Measurements from ENCODE around the gene NSUN7. TPM values are rescaled to one million over a fixed set of nuclear protein-coding genes. Genes with fewer than 3 reads are reported as not detected.

NSUN7 gene
- total RNA-seq, 1 experiment from 2014 or later: 1.1 TPM

- in situ Hi-C loops (cut with HindIII; ENCODE audit: low pct_unique_long_range_greater_than_20kb, low sequenced_read_pairs): no loop called here
- Histone ChIP-seq H3K4me1 (ENCODE audit: control insufficient read depth, insufficient read depth, low read length) (no peaks in the 10 kb centered on the region), H3K9me3 (ENCODE audit: control insufficient read depth, insufficient read depth, low read depth, low read length) (no peaks in the 10 kb centered on the region), H3K27me3 (ENCODE audit: control insufficient read depth, insufficient read depth, low read length) (peaks cover 4% of the 10 kb centered on the region; the same call in 1 of the 2 replicates), H3K27ac (ENCODE audit: low read length) (no peak overlapping the region), H3K36me3 (ENCODE audit: control insufficient read depth, insufficient read depth, low read length) (no peaks in the 10 kb centered on the region), H3K4me3 (ENCODE audit: low read depth in 2 of 2, low read length in 2 of 2) (no peak overlapping the region)
- TF ChIP-seq REST (IDR thresholded peaks at IDR 0.05; ENCODE audit: insufficient read depth in 1 of 2, low read depth in 2 of 2, low read length in 1 of 2): no peak
- TF ChIP-seq CTCF (IDR thresholded peaks at IDR 0.05): no peak
- no peak for TF ChIP-seq TCF7L2 (IDR thresholded peaks at IDR 0.05; ENCODE audit: low read depth, low read length)
- TF ChIP-seq SIN3A (IDR thresholded peaks at IDR 0.05; ENCODE audit: borderline replicate concordance, insufficient read depth, low read depth, low read length): no peak
- no peak for TF ChIP-seq POLR2AphosphoS5 (IDR thresholded peaks at IDR 0.05; ENCODE audit: low read depth, low read length)
- intact Hi-C loops (cut with micrococcal nuclease; ENCODE audit: unreplicated experiment): no loop called here
- no TSS peak for BruUV-seq (replicated peaks)
- DNase-seq (ENCODE audit: low read depth, low spot score) (no peak), ATAC-seq (no peak)
- POLR2A ChIA-PET: no interaction called here
- CTCF ChIA-PET: no interaction called here
Observed at GRCh38 chr4:40744218-40744617, 5.5 kb upstream of the NSUN7 start.

- ATAC-seq (no peak), DNase-seq (ENCODE audit: low read depth, low spot score) (no peak)
- no TSS peak for BruUV-seq (replicated peaks)
- Histone ChIP-seq H3K4me1 (ENCODE audit: control insufficient read depth, insufficient read depth, low read length) (no peaks in the 10 kb centered on the region), H3K27ac (ENCODE audit: low read length) (no peak overlapping the region), H3K4me3 (ENCODE audit: low read depth in 2 of 2, low read length in 2 of 2) (no peak overlapping the region), H3K9me3 (ENCODE audit: control insufficient read depth, insufficient read depth, low read depth, low read length) (no peaks in the 10 kb centered on the region), H3K36me3 (ENCODE audit: control insufficient read depth, insufficient read depth, low read length) (no peaks in the 10 kb centered on the region), H3K27me3 (ENCODE audit: control insufficient read depth, insufficient read depth, low read length) (peaks cover 4% of the 10 kb centered on the region; the same call in 1 of the 2 replicates)
- ChIA-PET POLR2A (no interaction called here), CTCF (no interaction called here)
- in situ Hi-C loops (cut with HindIII; ENCODE audit: low pct_unique_long_range_greater_than_20kb, low sequenced_read_pairs) (no loop called here), intact Hi-C loops (cut with micrococcal nuclease; ENCODE audit: unreplicated experiment) (no loop called here)
- TF ChIP-seq REST (IDR thresholded peaks at IDR 0.05; ENCODE audit: insufficient read depth in 1 of 2, low read depth in 2 of 2, low read length in 1 of 2) (no peak), CTCF (IDR thresholded peaks at IDR 0.05) (no peak), SIN3A (IDR thresholded peaks at IDR 0.05; ENCODE audit: borderline replicate concordance, insufficient read depth, low read depth, low read length) (no peak), TCF7L2 (IDR thresholded peaks at IDR 0.05; ENCODE audit: low read depth, low read length) (no peak), POLR2AphosphoS5 (IDR thresholded peaks at IDR 0.05; ENCODE audit: low read depth, low read length) (no peak)
Observed at GRCh38 chr4:40745285-40745984, 4.3 kb upstream of the NSUN7 start.

All from Panc1 (cell line).